HepG2 (cell line): ENCODE data around the gene LITAF. TPM values are rescaled to one million over a fixed set of nuclear protein-coding genes. Genes with fewer than 3 reads are reported as not detected.

Experiments
- CAMTA2 ChIP-seq: sonication (generic); formaldehyde crosslinking; IDR thresholded peaks from 2 replicates; pipeline ENCODE4 v1.4.0; 2020; ENCODE audit warnings: mild to moderate bottlenecking, missing genetic modification reagents, borderline replicate concordance
- CBFB ChIP-seq: sonication (generic); formaldehyde crosslinking; IDR thresholded peaks from 2 replicates; pipeline ENCODE4 v1.4.0; 2020; ENCODE audit warnings: missing genetic modification reagents
- CBX2 ChIP-seq, 2 experiments: fragments of 200-600 bp in 1 of 2; sonication (generic); formaldehyde crosslinking in 1 of 2; IDR thresholded peaks; 2 replicates each; pipeline versions ENCODE4 v1.7.0 to v1.8.1; 2018 to 2022; ENCODE audit warnings: low read depth in 2 of 2, low read length in 1 of 2, mild to moderate bottlenecking in 1 of 2, missing genetic modification reagents in 1 of 2
- ELF4 ChIP-seq: sonication (generic); formaldehyde crosslinking; IDR thresholded peaks from 2 replicates; pipeline ENCODE4 v1.5.0; 2020; ENCODE audit warnings: missing genetic modification reagents, mild to moderate bottlenecking, moderate library complexity, borderline replicate concordance
- FOXK1 ChIP-seq: sonication (generic); formaldehyde crosslinking; IDR thresholded peaks from 2 replicates; pipeline ENCODE4 v1.4.0; 2020; ENCODE audit warnings: low read depth, missing genetic modification reagents, borderline replicate concordance
- GLI4 ChIP-seq: sonication (generic); formaldehyde crosslinking; IDR thresholded peaks from 2 replicates; pipeline ENCODE4 v1.5.1; 2020; ENCODE audit warnings: missing genetic modification reagents, mild to moderate bottlenecking, moderate library complexity, borderline replicate concordance
- HNRNPL ChIP-seq: fragments of 200-400 bp; formaldehyde crosslinking; IDR thresholded peaks from 2 replicates; pipeline ENCODE4 v1.6.1; 2017; ENCODE audit warnings: mild to moderate bottlenecking, low read depth, low read length
- KAT8 ChIP-seq: IDR thresholded peaks from 2 replicates; pipeline ENCODE4 v1.6.1; 2016; ENCODE audit warnings: missing genetic modification reagents, missing compliant biosample characterization
- MBNL3 ChIP-seq: fragments of 250-450 bp; sonication (Bioruptor Pico); conservative IDR thresholded peaks from 2 replicates; pipeline ENCODE4 v1.8.0; 2022; ENCODE audit warnings: mild to moderate bottlenecking, inconsistent platforms
- MYNN ChIP-seq: sonication (generic); formaldehyde crosslinking; IDR thresholded peaks from 2 replicates; pipeline ENCODE4 v1.4.0; 2020; ENCODE audit warnings: mild to moderate bottlenecking, low read depth, missing genetic modification reagents
- NFE2 ChIP-seq: sonication (generic); formaldehyde crosslinking; IDR thresholded peaks from 2 replicates; pipeline ENCODE4 v1.4.0; 2020; ENCODE audit warnings: missing genetic modification reagents
- PHF8 ChIP-seq: sonication (generic); formaldehyde crosslinking; IDR thresholded peaks from 2 replicates; pipeline ENCODE4 v1.5.0; 2020; ENCODE audit warnings: missing genetic modification reagents
- POLR2AphosphoS2 ChIP-seq: IDR thresholded peaks from 2 replicates; pipeline ENCODE4 v1.6.1; 2011; ENCODE audit warnings: low read depth, low read length, improper control_type of control experiment
- SAFB2 ChIP-seq: sonication (generic); formaldehyde crosslinking; IDR thresholded peaks from 2 replicates; pipeline ENCODE4 v1.5.1; 2020; ENCODE audit warnings: missing genetic modification reagents, low read depth, mild to moderate bottlenecking, borderline replicate concordance
- SALL2 ChIP-seq: sonication (generic); formaldehyde crosslinking; IDR thresholded peaks from 2 replicates; pipeline ENCODE4 v1.8.1; 2023; ENCODE audit warnings: mild to moderate bottlenecking, missing genetic modification reagents, inconsistent platforms
- TARDBP ChIP-seq: sonication (generic); formaldehyde crosslinking; IDR thresholded peaks from 2 replicates; pipeline ENCODE4 v1.8.0; 2022; ENCODE audit warnings: mild to moderate bottlenecking, missing genetic modification reagents
- TEAD3 ChIP-seq: optimal IDR thresholded peaks from 2 replicates; pipeline ENCODE3; 2016; ENCODE audit warnings: borderline replicate concordance
- ZFP1 ChIP-seq: IDR thresholded peaks from 2 replicates; pipeline ENCODE4 v1.6.1; 2016
- ZNF256 ChIP-seq: sonication (generic); formaldehyde crosslinking; conservative IDR thresholded peaks from 2 replicates; pipeline ENCODE4 v1.4.0; 2020; ENCODE audit warnings: missing genetic modification reagents
- ZNF292 ChIP-seq: sonication (generic); formaldehyde crosslinking; IDR thresholded peaks from 2 replicates; pipeline ENCODE4 v1.8.1; 2022; ENCODE audit warnings: mild to moderate bottlenecking, low read depth, missing genetic modification reagents, borderline replicate concordance
- ZNF605 ChIP-seq: sonication (generic); formaldehyde crosslinking; IDR thresholded peaks from 2 replicates; pipeline ENCODE4 v1.8.0; 2022; ENCODE audit warnings: mild to moderate bottlenecking, missing genetic modification reagents
- polyA plus RNA-seq, 8 experiments: library from polyadenylated mRNA; depleted of rRNA in 3 of 8; stranded (reverse) in 7 of 8; unstranded in 1 of 8; fragments of >200 nt; fragmentation: Illumina TruSeq in 4 of 8; extraction: Trizol in 4 of 8; gene quantifications; 2 replicates each; pipeline versions ENCODE4 v1.2.1 to v1.2.3, GENCODE V29; 2011 to 2016; ENCODE audit warnings: low read depth in 4 of 8, missing spikeins in 1 of 8, mixed read lengths in 1 of 8; ENCODE audit not compliant: insufficient read depth in 1 of 8
- total RNA-seq, 5 experiments: library from RNA; depleted of rRNA; stranded (reverse); fragments of >200 nt; fragmentation: Illumina TruSeq; extraction: Trizol; gene quantifications; 2 replicates each; pipeline ENCODE4 v1.2.3, GENCODE V29; 2016; ENCODE audit warnings: low read depth in 1 of 5
- TF ChIP-seq, protein P1 (sequence below): sonication (generic); formaldehyde crosslinking; IDR thresholded peaks from 2 replicates; pipeline ENCODE4 v1.5.0; 2020; ENCODE audit warnings: missing genetic modification reagents
- TF ChIP-seq, protein P2 (sequence below): sonication (generic); formaldehyde crosslinking; IDR thresholded peaks from 2 replicates; pipeline ENCODE4 v1.5.0; 2020; ENCODE audit warnings: missing genetic modification reagents
- TF ChIP-seq, protein P3 (sequence below): IDR thresholded peaks from 2 replicates; pipeline ENCODE4 v1.6.1; 2016; ENCODE audit warnings: low read depth, control low read depth
- TF ChIP-seq, protein P4 (sequence below): sonication (generic); formaldehyde crosslinking; IDR thresholded peaks from 2 replicates; pipeline ENCODE4 v1.8.0; 2022; ENCODE audit warnings: missing genetic modification reagents, mild to moderate bottlenecking, moderate library complexity, borderline replicate concordance

Gene LITAF
- total and polyA plus RNA-seq, 2 of the 13 experiments (the other 11 are each of a cell fraction or from before 2014, with no cell fraction given) = 80.1 to 141 TPM

DNA sequence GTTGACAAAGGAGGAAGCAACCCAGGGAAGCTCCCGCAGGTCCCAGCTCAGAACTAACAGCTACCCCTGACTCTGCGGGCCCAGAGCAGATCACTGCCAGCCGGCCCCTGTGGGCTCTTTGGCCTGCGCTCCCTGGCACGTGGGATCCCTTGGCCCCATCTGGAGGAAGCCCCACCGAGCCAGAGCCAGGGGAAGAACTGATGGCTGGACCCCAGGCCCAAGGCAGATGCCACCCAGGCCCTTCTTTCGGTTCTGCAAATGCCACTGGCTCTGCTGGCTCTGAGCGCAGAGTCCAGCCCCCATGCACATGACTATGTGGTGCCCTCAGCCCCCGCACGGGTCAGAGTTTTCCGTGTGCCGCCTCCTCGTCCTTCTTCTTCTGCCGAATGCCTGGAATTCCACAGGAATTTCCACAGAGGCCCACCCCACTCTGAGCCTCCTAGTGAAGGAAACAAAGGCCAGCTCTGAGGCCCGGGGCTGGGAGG is 45.8 kb upstream of the LITAF start (continued):
- TF ChIP-seq ELF4 (CRISPR knock-in tag) (no peak), ZNF292 (CRISPR knock-in tag) (peak; percentile 52; the same call in 1 of the 2 replicates), GLI4 (no peak), POLR2AphosphoS2 (no peak), CAMTA2 (CRISPR knock-in tag) (no peak), MYNN (CRISPR knock-in tag) (0 out of 2 replicates have a peak, but pooled peaks have one; percentile 43), NFE2 (no peak), FOXK1 (no peak), PHF8 (peak; percentile 57; the same call in 1 of the 2 replicates), HNRNPL (peak; percentile 96), SALL2 (CRISPR knock-in tag) (peak; percentile 61; the same call in 1 of the 2 replicates), CBFB (no peak), ZNF605 (CRISPR knock-in tag) (0 out of 2 replicates have a peak, but pooled peaks have one; percentile 13), TARDBP (CRISPR knock-in tag) (no peak; the same call in 1 of the 2 replicates), TEAD3 (peak; percentile 82), KAT8 (peak; percentile 49; the same call in 1 of the 2 replicates), SAFB2 (CRISPR knock-in tag) (no peak), CBX2 (IDR thresholded peaks at IDR 0.05; ENCODE audit: low read depth, low read length) (no peak), CBX2 (CRISPR knock-in tag; IDR thresholded peaks at IDR 0.05; ENCODE audit: low read depth) (no peak; the same call in 1 of the 2 replicates), ZFP1 (no peak), ZNF256 (CRISPR knock-in tag) (no peak), MBNL3 (no peak)
- TF ChIP-seq, protein P1, sequence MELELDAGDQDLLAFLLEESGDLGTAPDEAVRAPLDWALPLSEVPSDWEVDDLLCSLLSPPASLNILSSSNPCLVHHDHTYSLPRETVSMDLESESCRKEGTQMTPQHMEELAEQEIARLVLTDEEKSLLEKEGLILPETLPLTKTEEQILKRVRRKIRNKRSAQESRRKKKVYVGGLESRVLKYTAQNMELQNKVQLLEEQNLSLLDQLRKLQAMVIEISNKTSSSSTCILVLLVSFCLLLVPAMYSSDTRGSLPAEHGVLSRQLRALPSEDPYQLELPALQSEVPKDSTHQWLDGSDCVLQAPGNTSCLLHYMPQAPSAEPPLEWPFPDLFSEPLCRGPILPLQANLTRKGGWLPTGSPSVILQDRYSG = no peak
- TF ChIP-seq, protein P2, sequence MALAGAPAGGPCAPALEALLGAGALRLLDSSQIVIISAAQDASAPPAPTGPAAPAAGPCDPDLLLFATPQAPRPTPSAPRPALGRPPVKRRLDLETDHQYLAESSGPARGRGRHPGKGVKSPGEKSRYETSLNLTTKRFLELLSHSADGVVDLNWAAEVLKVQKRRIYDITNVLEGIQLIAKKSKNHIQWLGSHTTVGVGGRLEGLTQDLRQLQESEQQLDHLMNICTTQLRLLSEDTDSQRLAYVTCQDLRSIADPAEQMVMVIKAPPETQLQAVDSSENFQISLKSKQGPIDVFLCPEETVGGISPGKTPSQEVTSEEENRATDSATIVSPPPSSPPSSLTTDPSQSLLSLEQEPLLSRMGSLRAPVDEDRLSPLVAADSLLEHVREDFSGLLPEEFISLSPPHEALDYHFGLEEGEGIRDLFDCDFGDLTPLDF (CRISPR knock-in tag) = no peak
- TF ChIP-seq, protein P3, sequence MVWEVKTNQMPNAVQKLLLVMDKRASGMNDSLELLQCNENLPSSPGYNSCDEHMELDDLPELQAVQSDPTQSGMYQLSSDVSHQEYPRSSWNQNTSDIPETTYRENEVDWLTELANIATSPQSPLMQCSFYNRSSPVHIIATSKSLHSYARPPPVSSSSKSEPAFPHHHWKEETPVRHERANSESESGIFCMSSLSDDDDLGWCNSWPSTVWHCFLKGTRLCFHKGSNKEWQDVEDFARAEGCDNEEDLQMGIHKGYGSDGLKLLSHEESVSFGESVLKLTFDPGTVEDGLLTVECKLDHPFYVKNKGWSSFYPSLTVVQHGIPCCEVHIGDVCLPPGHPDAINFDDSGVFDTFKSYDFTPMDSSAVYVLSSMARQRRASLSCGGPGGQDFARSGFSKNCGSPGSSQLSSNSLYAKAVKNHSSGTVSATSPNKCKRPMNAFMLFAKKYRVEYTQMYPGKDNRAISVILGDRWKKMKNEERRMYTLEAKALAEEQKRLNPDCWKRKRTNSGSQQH (CRISPR knock-in tag) = no peak
- TF ChIP-seq, protein P4, sequence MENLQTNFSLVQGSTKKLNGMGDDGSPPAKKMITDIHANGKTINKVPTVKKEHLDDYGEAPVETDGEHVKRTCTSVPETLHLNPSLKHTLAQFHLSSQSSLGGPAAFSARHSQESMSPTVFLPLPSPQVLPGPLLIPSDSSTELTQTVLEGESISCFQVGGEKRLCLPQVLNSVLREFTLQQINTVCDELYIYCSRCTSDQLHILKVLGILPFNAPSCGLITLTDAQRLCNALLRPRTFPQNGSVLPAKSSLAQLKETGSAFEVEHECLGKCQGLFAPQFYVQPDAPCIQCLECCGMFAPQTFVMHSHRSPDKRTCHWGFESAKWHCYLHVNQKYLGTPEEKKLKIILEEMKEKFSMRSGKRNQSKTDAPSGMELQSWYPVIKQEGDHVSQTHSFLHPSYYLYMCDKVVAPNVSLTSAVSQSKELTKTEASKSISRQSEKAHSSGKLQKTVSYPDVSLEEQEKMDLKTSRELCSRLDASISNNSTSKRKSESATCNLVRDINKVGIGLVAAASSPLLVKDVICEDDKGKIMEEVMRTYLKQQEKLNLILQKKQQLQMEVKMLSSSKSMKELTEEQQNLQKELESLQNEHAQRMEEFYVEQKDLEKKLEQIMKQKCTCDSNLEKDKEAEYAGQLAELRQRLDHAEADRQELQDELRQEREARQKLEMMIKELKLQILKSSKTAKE (CRISPR knock-in tag) = no peak
